A549 (cell line): ENCODE data around the gene SH3RF3.

Source experiments
- CEBPB ChIP-seq, 2 experiments: fragments of >200 bp in 1 of 2; sonication (Bioruptor Twin) in 1 of 2; formaldehyde crosslinking in 1 of 2; IDR thresholded peaks; 2 replicates each; pipeline ENCODE4 v1.6.1; 2012 to 2016
- EHF ChIP-seq: fragments of 250-450 bp; sonication (Bioruptor Pico); IDR thresholded peaks from 2 replicates; pipeline ENCODE4 v1.5.0; 2020; ENCODE audit warnings: mild to moderate bottlenecking
- JUN ChIP-seq, 2 experiments: fragments of >200 bp; sonication (Bioruptor Twin); formaldehyde crosslinking; IDR thresholded peaks; 2 replicates in 1 of 2; 3 replicates in 1 of 2; pipeline ENCODE4 v1.6.1; 2016 to 2017
- KDM1A ChIP-seq: fragments of 200-600 bp; sonication (generic); IDR thresholded peaks from 2 replicates; pipeline ENCODE4 v1.6.1; 2016; ENCODE audit warnings: low read depth, mild to moderate bottlenecking
- KDM5A ChIP-seq: fragments of 200-600 bp; sonication (generic); IDR thresholded peaks from 2 replicates; pipeline ENCODE4 v1.6.1; 2016; ENCODE audit warnings: antibody characterized with exemption, mild to moderate bottlenecking
- MAZ ChIP-seq: fragments of 150-350 bp; IDR thresholded peaks from 2 replicates; pipeline ENCODE4 v1.6.1; 2014; ENCODE audit warnings: antibody characterized with exemption, low read depth, low read length, borderline replicate concordance
- POLR2A ChIP-seq: IDR thresholded peaks from 2 replicates; pipeline ENCODE4 v1.6.1; 2012; ENCODE audit warnings: mild to moderate bottlenecking, low read length
- RAD21 ChIP-seq, 2 experiments: fragments of >200 bp in 1 of 2; sonication (Bioruptor Twin) in 1 of 2; formaldehyde crosslinking in 1 of 2; IDR thresholded peaks in 1 of 2; conservative IDR thresholded peaks in 1 of 2; 2 replicates in 1 of 2; 3 replicates in 1 of 2; pipeline ENCODE4 v1.6.1; 2012 to 2018; ENCODE audit warnings: inconsistent platforms in 1 of 2
- RCOR1 ChIP-seq: fragments of 150-350 bp; IDR thresholded peaks from 2 replicates; pipeline ENCODE4 v1.6.1; 2014; ENCODE audit warnings: antibody characterized with exemption, low read length, low read depth
- TF ChIP-seq, protein P1 (sequence below): fragments of >200 bp; sonication (Bioruptor Twin); formaldehyde crosslinking; IDR thresholded peaks from 3 replicates; pipeline ENCODE4 v1.5.1; 2016
- TF ChIP-seq, protein P2 (sequence below): fragments of 150-350 bp; IDR thresholded peaks from 2 replicates; pipeline ENCODE4 v1.6.1; 2014; ENCODE audit warnings: low read depth, mild to moderate bottlenecking, low read length

DNA sequence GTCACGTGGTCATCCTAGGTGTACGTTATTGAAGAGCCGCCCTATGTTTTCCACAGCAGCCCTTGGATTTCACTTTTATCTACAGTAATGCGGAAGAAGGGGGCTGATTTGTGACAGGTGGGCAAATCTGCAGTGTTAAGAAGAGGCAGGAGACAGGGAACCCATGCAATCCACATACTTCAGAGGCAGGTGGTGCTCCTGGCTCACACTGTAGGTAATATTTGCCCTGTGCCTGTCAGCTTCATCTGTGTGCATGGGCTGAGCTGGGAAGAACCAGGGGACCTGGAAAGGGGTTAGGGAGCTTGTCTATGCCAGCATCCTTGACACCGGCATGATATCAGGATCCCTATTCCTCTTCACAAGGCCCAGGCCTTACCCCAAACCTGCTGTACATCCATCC lies 183.9 kb downstream of the SH3RF3 start:
- no peak for TF ChIP-seq KDM1A
- no peak for TF ChIP-seq MAZ
- no peak for TF ChIP-seq KDM5A
- TF ChIP-seq CEBPB (IDR thresholded peaks at IDR 0.05) = no peak
- TF ChIP-seq POLR2A = no peak
- TF ChIP-seq, protein P1, sequence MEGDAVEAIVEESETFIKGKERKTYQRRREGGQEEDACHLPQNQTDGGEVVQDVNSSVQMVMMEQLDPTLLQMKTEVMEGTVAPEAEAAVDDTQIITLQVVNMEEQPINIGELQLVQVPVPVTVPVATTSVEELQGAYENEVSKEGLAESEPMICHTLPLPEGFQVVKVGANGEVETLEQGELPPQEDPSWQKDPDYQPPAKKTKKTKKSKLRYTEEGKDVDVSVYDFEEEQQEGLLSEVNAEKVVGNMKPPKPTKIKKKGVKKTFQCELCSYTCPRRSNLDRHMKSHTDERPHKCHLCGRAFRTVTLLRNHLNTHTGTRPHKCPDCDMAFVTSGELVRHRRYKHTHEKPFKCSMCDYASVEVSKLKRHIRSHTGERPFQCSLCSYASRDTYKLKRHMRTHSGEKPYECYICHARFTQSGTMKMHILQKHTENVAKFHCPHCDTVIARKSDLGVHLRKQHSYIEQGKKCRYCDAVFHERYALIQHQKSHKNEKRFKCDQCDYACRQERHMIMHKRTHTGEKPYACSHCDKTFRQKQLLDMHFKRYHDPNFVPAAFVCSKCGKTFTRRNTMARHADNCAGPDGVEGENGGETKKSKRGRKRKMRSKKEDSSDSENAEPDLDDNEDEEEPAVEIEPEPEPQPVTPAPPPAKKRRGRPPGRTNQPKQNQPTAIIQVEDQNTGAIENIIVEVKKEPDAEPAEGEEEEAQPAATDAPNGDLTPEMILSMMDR = no peak
- TF ChIP-seq, protein P2, sequence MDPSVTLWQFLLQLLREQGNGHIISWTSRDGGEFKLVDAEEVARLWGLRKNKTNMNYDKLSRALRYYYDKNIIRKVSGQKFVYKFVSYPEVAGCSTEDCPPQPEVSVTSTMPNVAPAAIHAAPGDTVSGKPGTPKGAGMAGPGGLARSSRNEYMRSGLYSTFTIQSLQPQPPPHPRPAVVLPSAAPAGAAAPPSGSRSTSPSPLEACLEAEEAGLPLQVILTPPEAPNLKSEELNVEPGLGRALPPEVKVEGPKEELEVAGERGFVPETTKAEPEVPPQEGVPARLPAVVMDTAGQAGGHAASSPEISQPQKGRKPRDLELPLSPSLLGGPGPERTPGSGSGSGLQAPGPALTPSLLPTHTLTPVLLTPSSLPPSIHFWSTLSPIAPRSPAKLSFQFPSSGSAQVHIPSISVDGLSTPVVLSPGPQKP = no peak
- no peak for TF ChIP-seq RAD21 (conservative IDR thresholded peaks at IDR 0.05 in 1 of 2, IDR thresholded peaks at IDR 0.05 in 1 of 2)
- TF ChIP-seq EHF = no peak
- TF ChIP-seq RCOR1 = no peak
- TF ChIP-seq JUN (IDR thresholded peaks at IDR 0.05) = no peak
